Lung (tissue), 12 donors: ENCODE results near the gene CHSY1. TPM values are rescaled to one million over a fixed set of nuclear protein-coding genes. Genes with fewer than 3 reads are reported as not detected.

Source experiments
- ATAC-seq: fragments of 200-7000 bp; cut with Tn5 transposase; one replicate; pipeline ENCODE4 v1.9.1; 2020; ENCODE audit warnings: moderate number of reproducible peaks; ENCODE audit not compliant: insufficient read depth, low FRiP score
- DNase-seq, 3 donors: peaks; one replicate each; pipeline ENCODE4 v3.0.0-alpha.2; 2013 to 2017
- H3K27ac ChIP-seq, 2 donors: one replicate each; pipeline ENCODE4 v1.5.1; 2013; ENCODE audit warnings: mild to moderate bottlenecking in 2 of 2, moderate library complexity in 2 of 2, control low read depth in 1 of 2, inconsistent platforms in 1 of 2, low read depth in 1 of 2, low read length in 1 of 2
- H3K27me3 ChIP-seq, 3 donors: one replicate each; pipeline ENCODE4 v1.5.1; 2013; ENCODE audit warnings: low read length in 2 of 3; ENCODE audit not compliant: control insufficient read depth in 3 of 3, insufficient read depth in 3 of 3
- H3K36me3 ChIP-seq, 4 donors: one replicate each; pipeline ENCODE4 v1.5.1; 2013; ENCODE audit warnings: low read length in 4 of 4, mild to moderate bottlenecking in 1 of 4, moderate library complexity in 1 of 4; ENCODE audit not compliant: control insufficient read depth in 4 of 4, insufficient read depth in 4 of 4
- H3K4me1 ChIP-seq, 5 donors: one replicate each; pipeline ENCODE4 v1.5.1; 2013; ENCODE audit warnings: low read length in 5 of 5, mild to moderate bottlenecking in 2 of 5, moderate library complexity in 1 of 5; ENCODE audit not compliant: control insufficient read depth in 5 of 5, insufficient read depth in 5 of 5
- H3K4me3 ChIP-seq: one replicate; pipeline ENCODE4 v1.5.1; 2013; ENCODE audit warnings: mild to moderate bottlenecking, control low read depth, moderate library complexity
- H3K9ac ChIP-seq, 2 donors: one replicate each; pipeline ENCODE4 v1.5.1; 2013; ENCODE audit warnings: low read length in 2 of 2, control low read depth in 1 of 2; ENCODE audit not compliant: insufficient read depth in 1 of 2
- H3K9me3 ChIP-seq, 4 donors: one replicate each; pipeline ENCODE4 v1.5.1; 2013; ENCODE audit warnings: low read length in 3 of 4, mild to moderate bottlenecking in 1 of 4, moderate library complexity in 1 of 4; ENCODE audit not compliant: control insufficient read depth in 4 of 4, insufficient read depth in 3 of 4
- WGBS, 2 donors: extraction: QIAGEN DNeasy Blood & Tissue Kit; methylation state at CpG; one replicate each; pipeline ENCODE4 v1.1.7; 2013; 5-methylcytosine and 5-hydroxymethylcytosine counted together
- polyA plus RNA-seq, 2 donors: library from polyadenylated mRNA; stranded (reverse); fragments of 200-250 nt; gene quantifications; one replicate each; pipeline ENCODE4 v1.2.1, GENCODE V29; 2013
- total RNA-seq, 2 donors: library from RNA; depleted of rRNA in 1 of 2; stranded (reverse); fragments of >200 nt in 1 of 2; gene quantifications; one replicate each; pipeline ENCODE4 v1.2.1, GENCODE V29; 2014 to 2021
- TF ChIP-seq, protein P1 (sequence below): IDR thresholded peaks from 2 replicates; pipeline ENCODE4 v1.5.1; 2012; ENCODE audit warnings: mild to moderate bottlenecking; ENCODE audit errors: control extremely low read depth, extremely low read depth
- donor health status: control.
- donor health status: control.
- donor health status: Bipolar disorder and iron deficiency.
- donor health status: healthy.
- donor health status: DM: yes; HTN: yes; CAD: no.

Gene CHSY1
- total and polyA plus RNA-seq, 4 donors: 11.8 to 52.2 (median 30.4) TPM

DNA sequence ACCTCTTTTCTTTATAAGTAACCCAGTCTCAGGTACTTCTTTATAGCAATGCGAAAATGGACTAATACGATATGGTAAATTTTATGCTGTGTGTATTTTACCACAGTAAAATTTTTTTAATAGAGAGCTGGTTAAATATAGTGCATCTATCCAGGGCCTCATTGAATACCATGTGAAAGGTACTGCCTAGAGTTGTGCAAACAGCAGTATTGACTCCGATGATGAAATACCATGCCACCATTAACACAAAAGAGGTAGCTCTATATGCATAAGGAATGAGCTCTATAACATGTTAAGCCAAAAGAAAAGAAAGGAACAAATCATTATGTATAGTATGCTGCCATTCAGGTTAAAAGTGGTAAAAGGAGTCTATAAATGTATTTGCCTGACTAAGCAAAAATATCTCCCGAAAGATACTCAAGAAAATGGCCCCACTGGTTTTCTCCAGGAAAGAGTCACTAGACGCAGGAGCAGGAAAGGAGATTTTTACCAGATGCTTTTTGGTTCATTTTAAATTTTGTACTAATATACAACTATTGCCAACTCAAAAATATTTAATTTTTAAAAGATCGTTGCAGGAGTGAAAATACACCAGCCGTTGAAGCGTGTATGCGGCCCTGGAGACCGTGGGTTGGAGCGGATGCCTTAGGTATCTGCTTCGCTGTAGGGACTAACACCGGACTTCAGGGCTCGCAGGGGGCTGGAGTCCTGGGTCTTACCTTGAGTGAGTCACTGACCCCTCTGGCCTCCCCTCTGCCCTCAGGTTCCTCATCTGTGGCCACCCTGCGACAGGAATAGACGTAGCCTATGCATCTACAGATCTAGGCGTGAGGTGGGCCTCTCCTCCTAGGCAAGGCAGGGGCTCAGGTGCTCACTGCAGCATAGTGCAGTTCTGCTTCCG is 120.1 kb downstream of the CHSY1 start:
- Histone ChIP-seq H3K27ac (no peak overlapping the region), H3K27me3 (no peaks in the 10 kb centered on the region), H3K4me3 (no peak overlapping the region), H3K9me3 (peaks cover 0 to 8% (median 1%) of the 10 kb centered on the region in 4 donors), H3K9ac (no peak overlapping the region), H3K4me1 (peaks cover 5 to 23% (median 11%) of the 10 kb centered on the region in 5 donors), H3K36me3 (no peaks in the 10 kb centered on the region)
- ATAC-seq: no peak
- no peak for DNase-seq
- TF ChIP-seq, protein P1, sequence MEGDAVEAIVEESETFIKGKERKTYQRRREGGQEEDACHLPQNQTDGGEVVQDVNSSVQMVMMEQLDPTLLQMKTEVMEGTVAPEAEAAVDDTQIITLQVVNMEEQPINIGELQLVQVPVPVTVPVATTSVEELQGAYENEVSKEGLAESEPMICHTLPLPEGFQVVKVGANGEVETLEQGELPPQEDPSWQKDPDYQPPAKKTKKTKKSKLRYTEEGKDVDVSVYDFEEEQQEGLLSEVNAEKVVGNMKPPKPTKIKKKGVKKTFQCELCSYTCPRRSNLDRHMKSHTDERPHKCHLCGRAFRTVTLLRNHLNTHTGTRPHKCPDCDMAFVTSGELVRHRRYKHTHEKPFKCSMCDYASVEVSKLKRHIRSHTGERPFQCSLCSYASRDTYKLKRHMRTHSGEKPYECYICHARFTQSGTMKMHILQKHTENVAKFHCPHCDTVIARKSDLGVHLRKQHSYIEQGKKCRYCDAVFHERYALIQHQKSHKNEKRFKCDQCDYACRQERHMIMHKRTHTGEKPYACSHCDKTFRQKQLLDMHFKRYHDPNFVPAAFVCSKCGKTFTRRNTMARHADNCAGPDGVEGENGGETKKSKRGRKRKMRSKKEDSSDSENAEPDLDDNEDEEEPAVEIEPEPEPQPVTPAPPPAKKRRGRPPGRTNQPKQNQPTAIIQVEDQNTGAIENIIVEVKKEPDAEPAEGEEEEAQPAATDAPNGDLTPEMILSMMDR: no peak
- 87 to 88% methylated on average over 18 of the region's 18 CpGs for WGBS, 2 donors

GRCh38 chr15:101129851-101130380 is 121.9 kb downstream of the CHSY1 start:
- Histone ChIP-seq H3K9me3 (peaks cover 0 to 7% (median 1%) of the 10 kb centered on the region in 4 donors), H3K27me3 (no peaks in the 10 kb centered on the region), H3K4me1 (peaks cover 5 to 30% (median 11%) of the 10 kb centered on the region in 5 donors), H3K27ac (no peak overlapping the region), H3K4me3 (no peak overlapping the region), H3K36me3 (no peaks in the 10 kb centered on the region), H3K9ac (no peak overlapping the region)
- ATAC-seq (no peak), DNase-seq (no peak)
- TF ChIP-seq, protein P1: no peak
- WGBS, 2 donors: 68 to 75% methylated on average over 4 of the region's 4 CpGs

- Histone ChIP-seq H3K4me3 (no peak overlapping the region), H3K9ac (no peak overlapping the region), H3K27ac (peak overlapping the region; percentile 5 to 66), H3K4me1 (peaks cover 5 to 30% (median 11%) of the 10 kb centered on the region in 5 donors), H3K9me3 (peaks cover 0 to 3% (median 1%) of the 10 kb centered on the region in 4 donors), H3K36me3 (no peaks in the 10 kb centered on the region), H3K27me3 (no peaks in the 10 kb centered on the region)
- DNase-seq: peak; percentile 67 to 91 (median 88)
- 83 to 84% methylated on average over 18 of the region's 18 CpGs for WGBS, 2 donors
- TF ChIP-seq, protein P1: no peak
- ATAC-seq: no peak
These were observed 123.4 kb downstream of the CHSY1 start for GRCh38 chr15:101128221-101129015.
